ENCODE measurements around the gene CORO1C. TPM values are rescaled to one million over a fixed set of nuclear protein-coding genes. Genes with fewer than 3 reads are reported as not detected.
"Not testable (repeated sequence)": the region's sequence is repeated elsewhere in the genome, so short reads cannot be mapped to it uniquely, and the experiment has no call there.

The CORO1C gene
- total RNA-seq, 4 donors from 2014 or later = 24.7 to 47.6 (median 30.9) TPM

GRCh38 chr12:108751821-108752220, 20.5 kb upstream of the CORO1C start:
- no peaks in the 10 kb centered on the region for H3K9me3 ChIP-seq
- no peaks in the 10 kb centered on the region for H3K36me3 ChIP-seq
- H3K4me1 ChIP-seq = peaks cover 0 to 3% of the 10 kb centered on the region in 2 donors
- intact Hi-C loops (cut with DNase I; ENCODE audit: low total_unique reads) (no loop called here), in situ Hi-C loops (cut with MboI; ENCODE audit: low sequenced_read_pairs in 4 of 4) (loop anchor here in 2 of 4 donors (25.0 kb wide), 1 partner anchor 210 kb away; no protein-coding TSS in a partner anchor)
- H3K27ac ChIP-seq = no peak overlapping the region
- DNase-seq (no peak), ATAC-seq (peak in 1 of 2 donors; percentile 39)
- H3K4me3 ChIP-seq = no peak overlapping the region
- H3K27me3 ChIP-seq = no peaks in the 10 kb centered on the region
- TF ChIP-seq POLR2A (IDR thresholded peaks at IDR 0.05) = no peak

- in situ Hi-C loops (cut with MboI; ENCODE audit: low sequenced_read_pairs in 4 of 4) = loop anchor here in 2 of 4 donors (25.0 kb wide), 1 partner anchor 211 kb away; no protein-coding TSS in a partner anchor
- H3K27me3 ChIP-seq; H3K4me1 ChIP-seq; DNase-seq; H3K4me3 ChIP-seq; H3K36me3 ChIP-seq; H3K27ac ChIP-seq; H3K9me3 ChIP-seq; intact Hi-C loops (cut with DNase I; ENCODE audit: low total_unique reads); ATAC-seq: not testable (repeated sequence)
Observed at GRCh38 chr12:108751003-108751402, 19.7 kb upstream of the CORO1C start.

GRCh38 chr12:108750526-108750925, 19.2 kb upstream of the CORO1C start:
- Histone ChIP-seq H3K27me3 (no peaks in the 10 kb centered on the region), H3K4me1 (peaks cover 0 to 3% of the 10 kb centered on the region in 2 donors), H3K27ac (no peak overlapping the region), H3K36me3 (no peaks in the 10 kb centered on the region), H3K4me3 (no peak overlapping the region), H3K9me3 (no peaks in the 10 kb centered on the region)
- in situ Hi-C loops (cut with MboI; ENCODE audit: low sequenced_read_pairs in 4 of 4) (loop anchor here in 2 of 4 donors (25.0 kb wide), 1 partner anchor 212 kb away; no protein-coding TSS in a partner anchor), intact Hi-C loops (cut with DNase I; ENCODE audit: low total_unique reads) (no loop called here)
- ATAC-seq (no peak), DNase-seq (no peak)
- TF ChIP-seq CTCF (IDR thresholded peaks at IDR 0.05 in 4 of 5, conservative IDR thresholded peaks at IDR 0.05 in 1 of 5) = no peak
- no peak for TF ChIP-seq POLR2A (IDR thresholded peaks at IDR 0.05)

GRCh38 chr12:108747563-108747962, 16.2 kb upstream of the CORO1C start:
- no peak for DNase-seq
- H3K4me1 ChIP-seq = peaks cover 0 to 3% of the 10 kb centered on the region in 2 donors
- no peak for ATAC-seq
- intact Hi-C loops (cut with DNase I; ENCODE audit: low total_unique reads) (no loop called here), in situ Hi-C loops (cut with MboI; ENCODE audit: low sequenced_read_pairs in 4 of 4) (loop anchor here in 1 of 4 donors (10.0 kb wide), 1 partner anchor 207 kb away; no protein-coding TSS in a partner anchor)
- no peak for TF ChIP-seq CTCF (IDR thresholded peaks at IDR 0.05 in 4 of 5, conservative IDR thresholded peaks at IDR 0.05 in 1 of 5)
- no peak for TF ChIP-seq POLR2A (IDR thresholded peaks at IDR 0.05)
- H3K9me3 ChIP-seq = no peaks in the 10 kb centered on the region
- no peak overlapping the region for H3K4me3 ChIP-seq
- H3K36me3 ChIP-seq = no peaks in the 10 kb centered on the region
- no peaks in the 10 kb centered on the region for H3K27me3 ChIP-seq
- no peak overlapping the region for H3K27ac ChIP-seq

GRCh38 chr12:108745641-108746040, 14.3 kb upstream of the CORO1C start:
- Histone ChIP-seq H3K4me3 (no peak overlapping the region), H3K27me3 (no peaks in the 10 kb centered on the region), H3K9me3 (no peaks in the 10 kb centered on the region), H3K4me1 (peaks cover 0 to 3% of the 10 kb centered on the region in 2 donors), H3K36me3 (no peaks in the 10 kb centered on the region), H3K27ac (no peak overlapping the region)
- ATAC-seq (no peak), DNase-seq (no peak)
- in situ Hi-C loops (cut with MboI; ENCODE audit: low sequenced_read_pairs in 4 of 4) (loop anchor here in 1 of 4 donors (10.0 kb wide), 1 partner anchor 209 kb away; no protein-coding TSS in a partner anchor), intact Hi-C loops (cut with DNase I; ENCODE audit: low total_unique reads) (no loop called here)
- TF ChIP-seq CTCF (IDR thresholded peaks at IDR 0.05 in 4 of 5, conservative IDR thresholded peaks at IDR 0.05 in 1 of 5) (no peak), POLR2A (IDR thresholded peaks at IDR 0.05) (no peak)
